ENCODE results near the gene TMEM9. TPM values are rescaled to one million over a fixed set of nuclear protein-coding genes. Genes with fewer than 3 reads are reported as not detected.

The TMEM9 gene
- total and polyA plus RNA-seq, 9 of the 15 experiments (the other 6 are each of a cell fraction or from before 2014, with no cell fraction given) = 30.4 to 107 (median 67.6) TPM

DNA sequence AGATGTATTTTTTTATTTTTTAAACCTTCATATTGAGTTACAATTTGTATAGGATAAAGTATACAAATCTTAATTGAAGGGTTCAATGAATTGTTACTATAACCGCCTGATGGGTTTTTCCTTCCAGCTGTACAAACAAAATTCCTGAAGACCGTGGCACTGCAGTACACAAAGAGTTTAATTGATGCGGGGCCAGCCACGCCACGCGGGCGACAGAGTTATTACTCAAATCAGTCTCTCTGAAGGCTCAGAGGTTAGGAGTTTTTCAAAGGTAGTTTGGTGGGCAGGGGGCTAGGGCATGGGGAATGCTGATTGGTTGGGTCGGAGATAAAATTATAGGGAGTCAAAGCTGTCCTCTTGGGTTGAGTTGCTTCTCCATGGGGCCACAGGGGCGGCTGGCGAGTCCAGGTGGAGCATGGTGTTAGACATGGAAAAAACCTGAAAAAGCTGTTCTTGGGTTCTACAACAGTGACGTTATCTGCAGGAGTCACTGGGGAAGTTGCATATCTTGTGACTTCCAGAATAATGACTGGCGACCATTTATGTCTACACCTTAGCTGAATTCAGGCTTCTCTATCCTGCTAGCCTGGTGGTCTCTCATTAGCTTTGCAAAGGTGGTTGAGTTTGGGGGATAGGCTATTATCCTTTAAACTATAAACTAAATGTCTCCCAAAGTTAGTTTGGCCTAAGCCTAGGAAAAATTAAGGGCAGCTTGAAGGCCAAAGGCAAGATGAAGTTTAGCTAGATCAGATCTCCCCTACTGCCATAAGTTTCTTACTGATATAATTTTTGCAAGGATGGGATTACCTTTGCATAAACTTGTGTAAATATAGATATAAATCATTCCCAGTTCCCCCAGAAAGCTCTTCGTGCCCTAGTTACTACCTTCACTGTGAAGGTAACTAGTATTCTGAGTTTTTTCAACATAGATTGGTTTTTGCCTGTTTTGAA lies 13.0 kb upstream of the TMEM9 start (continued):
- TF ChIP-seq RBM14 (IDR thresholded peaks at IDR 0.05; ENCODE audit: borderline replicate concordance, insufficient read depth, low read depth, low read length) (no peak), POLR2A (conservative IDR thresholded peaks at IDR 0.05) (no peak), ZNF316 (IDR thresholded peaks at IDR 0.05) (no peak), HNRNPL (IDR thresholded peaks at IDR 0.05; ENCODE audit: low read depth, low read length) (no peak), TEAD1 (CRISPR knock-in tag; IDR thresholded peaks at IDR 0.05) (0 out of 4 replicates have a peak, but pooled peaks of 1 of the 2 experiments have one; percentile 27), KDM1A (IDR thresholded peaks at IDR 0.05) (no peak), TAL1 (IDR thresholded peaks at IDR 0.05) (peak; percentile 76), ZNF644 (tag; IDR thresholded peaks at IDR 0.05; ENCODE audit: low read depth) (peak; percentile 29; the same call in 1 of the 2 replicates), RNF2 (IDR thresholded peaks at IDR 0.05) (no peak), EHMT2 (IDR thresholded peaks at IDR 0.05) (peak; percentile 46; the same call in 1 of the 2 replicates), TFAM (CRISPR knock-in tag; conservative IDR thresholded peaks at IDR 0.05) (no peak), JUN (IDR thresholded peaks at IDR 0.05; ENCODE audit: borderline replicate concordance, low read depth, low read length) (peak; percentile 18; the same call in 1 of the 2 replicates), JUN (CRISPR knock-in tag; IDR thresholded peaks at IDR 0.05; ENCODE audit: borderline replicate concordance) (no peak), GATA2 (CRISPR knock-in tag; IDR thresholded peaks at IDR 0.05) (no peak), NFIX (CRISPR knock-in tag; IDR thresholded peaks at IDR 0.05; ENCODE audit: low read depth) (no peak), ZNF79 (CRISPR knock-in tag; IDR thresholded peaks at IDR 0.05; ENCODE audit: low read depth) (no peak), ZNF354B (CRISPR knock-in tag; IDR thresholded peaks at IDR 0.05) (0 out of 2 replicates have a peak, but pooled peaks have one; percentile 45), PTBP1 (IDR thresholded peaks at IDR 0.05; ENCODE audit: low read depth, low read length) (no peak), HMG20B (CRISPR knock-in tag; IDR thresholded peaks at IDR 0.05) (no peak), EP400 (IDR thresholded peaks at IDR 0.05) (peak; percentile 30; the same call in 1 of the 2 replicates)
- TF ChIP-seq, protein P1, sequence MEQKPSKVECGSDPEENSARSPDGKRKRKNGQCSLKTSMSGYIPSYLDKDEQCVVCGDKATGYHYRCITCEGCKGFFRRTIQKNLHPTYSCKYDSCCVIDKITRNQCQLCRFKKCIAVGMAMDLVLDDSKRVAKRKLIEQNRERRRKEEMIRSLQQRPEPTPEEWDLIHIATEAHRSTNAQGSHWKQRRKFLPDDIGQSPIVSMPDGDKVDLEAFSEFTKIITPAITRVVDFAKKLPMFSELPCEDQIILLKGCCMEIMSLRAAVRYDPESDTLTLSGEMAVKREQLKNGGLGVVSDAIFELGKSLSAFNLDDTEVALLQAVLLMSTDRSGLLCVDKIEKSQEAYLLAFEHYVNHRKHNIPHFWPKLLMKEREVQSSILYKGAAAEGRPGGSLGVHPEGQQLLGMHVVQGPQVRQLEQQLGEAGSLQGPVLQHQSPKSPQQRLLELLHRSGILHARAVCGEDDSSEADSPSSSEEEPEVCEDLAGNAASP (IDR thresholded peaks at IDR 0.05) = no peak
- TF ChIP-seq, protein P2, sequence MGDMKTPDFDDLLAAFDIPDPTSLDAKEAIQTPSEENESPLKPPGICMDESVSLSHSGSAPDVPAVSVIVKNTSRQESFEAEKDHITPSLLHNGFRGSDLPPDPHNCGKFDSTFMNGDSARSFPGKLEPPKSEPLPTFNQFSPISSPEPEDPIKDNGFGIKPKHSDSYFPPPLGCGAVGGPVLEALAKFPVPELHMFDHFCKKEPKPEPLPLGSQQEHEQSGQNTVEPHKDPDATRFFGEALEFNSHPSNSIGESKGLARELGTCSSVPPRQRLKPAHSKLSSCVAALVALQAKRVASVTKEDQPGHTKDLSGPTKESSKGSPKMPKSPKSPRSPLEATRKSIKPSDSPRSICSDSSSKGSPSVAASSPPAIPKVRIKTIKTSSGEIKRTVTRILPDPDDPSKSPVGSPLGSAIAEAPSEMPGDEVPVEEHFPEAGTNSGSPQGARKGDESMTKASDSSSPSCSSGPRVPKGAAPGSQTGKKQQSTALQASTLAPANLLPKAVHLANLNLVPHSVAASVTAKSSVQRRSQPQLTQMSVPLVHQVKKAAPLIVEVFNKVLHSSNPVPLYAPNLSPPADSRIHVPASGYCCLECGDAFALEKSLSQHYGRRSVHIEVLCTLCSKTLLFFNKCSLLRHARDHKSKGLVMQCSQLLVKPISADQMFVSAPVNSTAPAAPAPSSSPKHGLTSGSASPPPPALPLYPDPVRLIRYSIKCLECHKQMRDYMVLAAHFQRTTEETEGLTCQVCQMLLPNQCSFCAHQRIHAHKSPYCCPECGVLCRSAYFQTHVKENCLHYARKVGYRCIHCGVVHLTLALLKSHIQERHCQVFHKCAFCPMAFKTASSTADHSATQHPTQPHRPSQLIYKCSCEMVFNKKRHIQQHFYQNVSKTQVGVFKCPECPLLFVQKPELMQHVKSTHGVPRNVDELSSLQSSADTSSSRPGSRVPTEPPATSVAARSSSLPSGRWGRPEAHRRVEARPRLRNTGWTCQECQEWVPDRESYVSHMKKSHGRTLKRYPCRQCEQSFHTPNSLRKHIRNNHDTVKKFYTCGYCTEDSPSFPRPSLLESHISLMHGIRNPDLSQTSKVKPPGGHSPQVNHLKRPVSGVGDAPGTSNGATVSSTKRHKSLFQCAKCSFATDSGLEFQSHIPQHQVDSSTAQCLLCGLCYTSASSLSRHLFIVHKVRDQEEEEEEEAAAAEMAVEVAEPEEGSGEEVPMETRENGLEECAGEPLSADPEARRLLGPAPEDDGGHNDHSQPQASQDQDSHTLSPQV (IDR thresholded peaks at IDR 0.05) = peak; percentile 67; the same call in 1 of the 2 replicates
- TF ChIP-seq, protein P3, sequence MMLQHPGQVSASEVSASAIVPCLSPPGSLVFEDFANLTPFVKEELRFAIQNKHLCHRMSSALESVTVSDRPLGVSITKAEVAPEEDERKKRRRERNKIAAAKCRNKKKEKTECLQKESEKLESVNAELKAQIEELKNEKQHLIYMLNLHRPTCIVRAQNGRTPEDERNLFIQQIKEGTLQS (IDR thresholded peaks at IDR 0.05) = peak; percentile 46; the same call in 1 of the 2 replicates
- TF ChIP-seq, protein P3 (CRISPR knock-in tag; conservative IDR thresholded peaks at IDR 0.05) = no peak

All from K562 (cell line).